Measurements from ENCODE around the gene TAF1A. TPM values are rescaled to one million over a fixed set of nuclear protein-coding genes. Genes with fewer than 3 reads are reported as not detected.

The TAF1A gene
- total RNA-seq (2014; rRNA removed; shearing (Covaris generic)): 16.0 and 17.7 TPM in 2 replicates

DNA sequence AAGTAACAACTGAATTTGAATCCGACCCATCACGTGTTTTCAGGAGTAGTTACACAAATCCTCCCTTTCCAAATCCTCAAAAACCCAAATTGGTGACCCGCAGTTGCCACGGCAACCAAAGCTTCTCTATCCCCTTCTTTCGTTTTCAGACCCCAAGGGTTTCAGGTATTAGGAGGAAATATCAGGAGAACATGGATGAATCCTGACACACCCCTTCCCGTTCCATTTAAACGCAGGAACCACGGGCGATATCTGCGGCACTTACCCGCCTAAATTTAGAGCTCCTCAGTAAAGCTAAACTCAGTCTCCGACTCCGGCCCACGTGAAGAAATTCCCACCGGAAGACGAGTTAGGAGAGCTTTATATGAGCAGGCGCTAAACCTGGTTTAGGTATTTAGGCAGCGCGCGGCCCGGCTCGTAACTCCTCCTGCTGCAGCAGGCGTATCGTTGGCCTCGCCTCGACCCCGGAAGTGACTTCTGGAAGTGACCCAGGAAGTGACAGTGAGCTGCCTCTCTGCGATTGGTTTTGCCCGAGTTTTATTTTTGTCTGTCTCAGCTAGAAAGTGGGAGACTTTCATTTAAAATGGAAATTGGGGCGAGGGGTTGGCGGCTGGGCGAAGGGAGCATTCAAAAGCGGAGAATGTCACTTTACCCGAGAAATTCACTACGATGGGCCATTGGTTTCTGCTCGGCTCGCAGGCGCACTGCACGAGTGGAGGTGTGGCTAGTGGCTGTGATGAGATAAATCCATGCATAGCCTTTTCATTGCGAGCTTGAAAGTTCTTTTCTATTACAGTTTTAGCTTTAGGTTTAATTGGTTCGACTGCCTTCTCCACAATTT lies at the start of gene TAF1A:
Gene TAF1A (minus strand): TSS at position 472 of the 841 bp plus-strand sequence.

DNA sequence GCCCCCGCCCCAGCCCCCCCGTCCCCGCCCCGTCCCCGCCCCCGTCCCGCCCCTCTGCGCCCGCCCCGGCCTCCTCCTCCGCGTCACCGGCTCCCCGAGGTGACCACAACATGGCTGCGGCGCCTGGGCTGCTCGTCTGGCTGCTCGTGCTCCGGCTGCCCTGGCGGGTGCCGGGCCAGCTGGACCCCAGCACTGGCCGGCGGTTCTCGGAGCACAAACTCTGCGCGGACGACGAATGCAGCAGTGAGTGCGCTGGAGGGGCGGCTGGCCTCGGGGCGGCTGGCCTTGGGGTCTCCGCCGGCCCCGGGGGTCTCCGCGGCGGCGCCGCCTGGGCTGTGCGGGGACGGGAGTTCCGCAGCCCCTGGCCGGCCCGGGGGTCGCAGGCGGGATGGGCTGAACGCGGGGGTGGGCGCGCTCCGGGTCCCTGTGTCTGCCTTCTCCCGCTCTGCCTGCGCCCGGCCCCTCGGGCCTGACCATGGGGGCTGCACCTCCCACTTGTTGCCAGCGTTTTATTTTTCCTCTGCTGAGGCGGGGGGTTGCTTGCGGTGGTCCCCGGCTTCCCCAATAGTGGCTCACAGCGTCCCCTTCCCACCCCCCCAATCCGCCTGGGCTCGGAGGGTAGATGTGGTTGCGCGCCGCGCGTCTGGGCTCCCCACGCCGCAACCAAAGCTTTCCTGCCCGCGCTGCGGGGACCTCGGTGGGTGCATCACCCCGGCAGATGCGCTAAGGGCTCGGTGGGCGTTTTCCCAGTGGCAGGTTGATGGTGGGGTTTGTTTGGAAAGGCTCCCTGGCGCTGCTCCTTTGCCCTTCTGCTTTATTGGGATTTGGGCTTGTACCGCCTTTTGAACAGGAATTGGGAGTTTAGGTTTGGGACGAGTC lies 28.5 kb upstream of the TAF1A start, which contains the start of gene MIA3:
Gene MIA3 (plus strand): TSS at position 97 of the 879 bp plus-strand sequence. CDS start 14 bp downstream, at position 111.

DNA sequence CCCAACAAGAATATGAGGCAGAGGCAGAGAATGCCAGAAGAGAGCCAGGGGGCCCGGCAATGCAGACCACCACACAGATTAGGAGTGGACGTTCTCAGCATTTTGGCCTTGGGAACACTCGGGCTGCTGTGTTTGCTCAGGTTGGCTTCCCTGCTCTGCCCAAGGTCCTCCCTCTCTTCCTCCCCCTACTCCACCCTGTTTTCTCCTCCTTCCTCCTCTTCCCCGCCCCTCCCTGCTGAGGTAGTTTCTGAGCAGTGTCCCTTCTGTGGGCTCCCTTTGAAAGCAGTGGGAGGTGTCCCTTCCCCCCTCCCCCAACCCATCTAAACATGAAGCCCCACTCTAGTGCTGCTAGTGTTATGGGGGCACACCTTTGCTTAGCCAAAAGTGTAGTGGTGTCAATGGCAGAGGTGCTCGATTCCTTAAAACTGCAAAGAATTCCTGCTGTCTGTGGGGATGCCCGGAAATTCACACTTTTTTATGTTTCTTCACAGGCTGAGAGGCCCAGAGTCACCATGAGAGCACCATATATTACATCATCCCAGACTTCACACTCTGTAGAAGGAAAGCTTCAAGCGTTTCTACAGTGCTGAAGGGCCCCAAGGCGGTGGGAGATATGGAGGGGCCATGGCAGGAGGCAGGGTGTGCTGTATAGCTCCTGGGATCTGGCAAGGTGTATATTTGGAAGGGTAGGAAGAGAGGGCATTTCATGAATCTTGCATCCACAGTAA lies 41.6 kb downstream of the TAF1A start, which contains the start of gene HHIPL2:
Gene HHIPL2 (minus strand): TSS at position 161 of the 728 bp plus-strand sequence. CDS start 60 bp downstream, at position 101.

Other genes starting within 250 kb of the TAF1A start
- gene HHIPL2, start 41.8 kb downstream of the TAF1A start, total RNA-seq (2014; rRNA removed; shearing (Covaris generic)): 0.23 and 1.6 TPM in 2 replicates
- gene MIA3, start 28.2 kb upstream of the TAF1A start, total RNA-seq (2014; rRNA removed; shearing (Covaris generic)): 35.5 and 44.4 TPM in 2 replicates
- 17.9 and 20.1 TPM in 2 replicates for gene AIDA, start 122.6 kb upstream of the TAF1A start, total RNA-seq (2014; rRNA removed; shearing (Covaris generic))
- gene BROX, start 122.6 kb upstream of the TAF1A start, total RNA-seq (2014; rRNA removed; shearing (Covaris generic)): 37.2 and 59.6 TPM in 2 replicates
- not detected in 2 replicates for gene FAM177B, start 147.3 kb upstream of the TAF1A start, total RNA-seq (2014; rRNA removed; shearing (Covaris generic))
- 2.9 and 3.0 TPM in 2 replicates for gene DISP1, start 225.1 kb upstream of the TAF1A start, total RNA-seq (2014; rRNA removed; shearing (Covaris generic))